HG03378 (cell line): ENCODE data around the gene ARFIP1.

ENCODE experiments used
- ATAC-seq: cut with Tn5 transposase; IDR thresholded peaks from one replicate; pipeline ENCODE4 v1.9.1; 2021; ENCODE audit warnings: mild to moderate bottlenecking, moderate library complexity; ENCODE audit not compliant: unreplicated experiment

Gene ARFIP1

DNA sequence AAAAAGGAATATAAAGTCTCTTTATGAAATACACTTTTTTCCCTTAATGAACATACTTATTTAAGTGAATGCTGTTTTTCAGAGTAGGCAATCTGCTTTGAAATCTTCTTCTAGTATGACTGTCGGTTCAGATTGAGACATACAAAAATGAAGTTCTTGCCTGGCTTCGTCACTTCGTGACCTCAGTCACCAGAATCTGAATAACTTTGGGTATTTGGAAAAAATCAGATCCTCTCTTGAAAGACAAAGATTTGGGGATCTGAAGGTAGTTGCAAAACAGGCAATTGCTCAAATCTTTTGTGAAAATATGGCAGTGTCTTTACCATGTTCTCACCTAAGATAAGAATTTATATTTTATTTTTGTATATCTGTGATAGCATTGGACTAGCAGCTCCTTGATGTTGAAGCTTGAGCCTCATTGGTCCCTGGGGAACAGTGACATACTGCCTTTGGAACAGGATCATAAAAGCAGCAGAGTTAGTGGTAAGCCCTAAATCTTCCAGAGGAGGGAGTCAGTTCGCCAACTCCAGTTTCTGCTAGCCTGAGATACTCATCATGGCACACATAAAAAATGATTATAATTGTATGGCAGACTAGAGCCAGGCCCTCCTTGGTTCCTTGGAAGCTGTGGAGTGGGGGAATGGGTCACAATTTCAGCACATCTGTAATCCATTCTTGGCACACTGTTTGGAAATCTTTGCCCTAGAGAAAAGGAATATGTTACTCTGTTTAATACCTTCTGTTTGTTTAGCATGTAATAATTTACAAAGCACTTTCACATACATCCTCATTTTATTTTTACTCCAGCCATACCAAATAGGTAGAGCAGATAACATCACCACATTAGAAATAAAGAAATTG lies 5.0 kb downstream of the ARFIP1 start:
- no peak for ATAC-seq

GRCh38 chr4:152785639-152786615 lies 6.2 kb downstream of the ARFIP1 start:
- ATAC-seq = no peak

- no peak for ATAC-seq
These were observed 6.9 kb downstream of the ARFIP1 start for GRCh38 chr4:152786627-152787026.

DNA sequence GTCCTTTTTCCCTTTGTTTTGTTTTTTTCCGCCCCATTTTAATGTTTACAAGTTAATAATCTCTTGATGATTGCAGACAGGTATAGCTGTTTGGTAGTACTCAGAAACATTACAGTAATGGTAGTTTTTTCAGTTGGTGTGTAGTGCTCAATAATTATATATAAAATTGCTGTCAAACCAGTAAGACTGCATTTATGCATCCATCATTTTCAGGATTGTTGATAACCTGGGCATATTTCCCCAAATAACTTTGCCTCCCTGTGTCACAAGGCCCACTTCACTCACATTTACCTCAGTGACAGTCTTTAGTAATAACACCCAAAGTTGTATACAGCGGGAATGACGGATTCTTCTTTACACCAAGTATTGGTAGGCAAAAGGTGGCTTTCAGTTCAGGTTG lies 16.1 kb downstream of the ARFIP1 start:
- ATAC-seq = no peak

- no peak for ATAC-seq
These were observed 23.8 kb downstream of the ARFIP1 start for GRCh38 chr4:152803541-152803940.

GRCh38 chr4:152805071-152805650 lies 25.4 kb downstream of the ARFIP1 start:
- no peak for ATAC-seq

DNA sequence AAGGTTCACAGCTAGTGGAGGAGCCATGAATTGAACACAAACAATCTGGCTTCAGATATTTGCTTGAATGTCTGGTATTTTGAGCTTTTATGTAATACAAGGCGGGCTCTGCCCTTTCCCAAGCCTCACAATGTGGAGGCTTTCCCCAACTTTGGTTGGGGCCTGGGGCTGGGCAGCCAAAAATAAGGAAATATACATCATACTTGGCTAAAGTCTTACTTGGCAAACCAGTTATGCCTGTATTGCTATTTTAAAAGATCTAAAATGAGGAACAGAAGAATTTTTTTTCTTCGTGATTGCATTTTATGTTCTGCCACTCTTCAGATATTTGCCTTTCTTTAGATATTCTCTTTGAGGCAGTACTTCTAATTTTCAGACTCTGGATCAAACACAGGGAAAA lies 26.1 kb downstream of the ARFIP1 start:
- no peak for ATAC-seq

DNA sequence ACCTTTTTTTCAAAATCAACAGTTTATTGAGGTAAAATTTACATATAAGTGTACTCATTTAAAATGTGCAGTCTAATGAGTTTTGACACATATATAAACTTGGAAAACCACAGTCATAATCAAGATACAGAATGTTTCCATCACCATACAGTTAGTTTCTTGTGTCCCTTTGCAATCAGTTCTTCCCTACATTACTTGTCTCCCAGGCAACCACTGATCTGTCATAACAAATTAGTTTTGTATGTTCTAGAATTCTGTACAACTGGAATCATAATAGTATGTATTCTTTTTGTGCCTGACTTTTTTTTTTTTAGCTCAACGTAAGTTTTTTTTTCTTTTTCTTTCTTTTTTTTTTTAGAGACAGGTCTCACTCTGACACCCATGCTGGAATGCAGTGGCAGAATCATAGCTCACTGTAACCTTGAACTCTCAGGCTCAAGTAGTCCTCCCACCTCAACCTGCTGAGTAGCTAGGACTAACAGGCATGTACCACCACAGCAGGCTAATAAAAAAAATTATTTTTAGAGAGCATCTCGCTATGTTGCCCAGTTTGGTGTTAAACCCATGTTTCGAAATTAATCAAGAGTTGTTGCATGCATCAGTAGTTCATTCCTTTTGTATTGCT lies 26.9 kb downstream of the ARFIP1 start:
- ATAC-seq = no peak

DNA sequence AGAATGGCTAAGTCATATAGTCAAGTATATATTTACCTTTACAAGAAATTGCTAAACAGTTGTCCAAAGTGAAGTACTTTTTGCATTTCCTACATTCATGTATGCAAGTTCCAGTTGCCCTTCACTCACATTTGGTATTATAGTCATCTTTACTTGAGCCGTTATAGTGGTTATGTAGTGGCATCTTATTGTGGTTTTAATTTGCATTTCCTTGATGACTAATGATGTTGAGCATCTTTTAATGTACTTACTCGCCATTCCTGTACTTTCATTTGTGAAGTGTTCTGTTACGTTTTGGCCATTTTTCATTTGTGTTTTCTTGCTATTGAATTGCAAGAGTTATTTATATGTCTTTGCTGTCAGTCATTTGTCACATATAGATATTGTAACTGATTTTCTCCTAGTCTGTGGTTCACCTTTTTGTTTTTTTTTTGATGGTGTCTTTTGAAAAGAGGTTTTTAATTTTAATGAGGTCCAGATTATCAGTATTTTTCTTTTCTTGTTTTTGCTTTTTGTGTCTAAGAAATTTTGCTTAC lies 27.6 kb downstream of the ARFIP1 start:
- peak; percentile 54 for ATAC-seq

GRCh38 chr4:152808670-152809069 lies 28.9 kb downstream of the ARFIP1 start:
- no peak for ATAC-seq

GRCh38 chr4:152810715-152811287 lies 31.0 kb downstream of the ARFIP1 start:
- no peak for ATAC-seq

DNA sequence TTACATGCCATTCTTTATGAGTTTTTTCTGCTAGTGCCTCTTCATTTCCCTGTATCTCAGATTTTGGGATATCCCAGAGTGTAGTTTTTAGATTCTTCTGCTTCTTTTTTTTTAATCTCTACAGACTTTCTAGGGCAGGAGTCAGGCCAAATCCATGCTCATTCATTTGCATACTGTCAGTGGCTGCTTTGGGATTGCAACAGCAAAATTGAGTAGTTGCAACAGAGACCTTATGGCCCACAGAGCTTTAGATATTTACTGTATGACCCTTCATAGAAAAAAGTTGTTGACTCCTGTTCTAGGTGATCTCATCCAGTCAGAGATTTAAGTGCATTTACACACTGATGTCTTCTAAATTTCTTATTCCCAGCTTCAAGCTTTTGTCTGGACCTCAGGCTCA lies 35.3 kb downstream of the ARFIP1 start:
- no peak for ATAC-seq

- ATAC-seq = no peak
These were observed 37.6 kb downstream of the ARFIP1 start for GRCh38 chr4:152817331-152817730.

DNA sequence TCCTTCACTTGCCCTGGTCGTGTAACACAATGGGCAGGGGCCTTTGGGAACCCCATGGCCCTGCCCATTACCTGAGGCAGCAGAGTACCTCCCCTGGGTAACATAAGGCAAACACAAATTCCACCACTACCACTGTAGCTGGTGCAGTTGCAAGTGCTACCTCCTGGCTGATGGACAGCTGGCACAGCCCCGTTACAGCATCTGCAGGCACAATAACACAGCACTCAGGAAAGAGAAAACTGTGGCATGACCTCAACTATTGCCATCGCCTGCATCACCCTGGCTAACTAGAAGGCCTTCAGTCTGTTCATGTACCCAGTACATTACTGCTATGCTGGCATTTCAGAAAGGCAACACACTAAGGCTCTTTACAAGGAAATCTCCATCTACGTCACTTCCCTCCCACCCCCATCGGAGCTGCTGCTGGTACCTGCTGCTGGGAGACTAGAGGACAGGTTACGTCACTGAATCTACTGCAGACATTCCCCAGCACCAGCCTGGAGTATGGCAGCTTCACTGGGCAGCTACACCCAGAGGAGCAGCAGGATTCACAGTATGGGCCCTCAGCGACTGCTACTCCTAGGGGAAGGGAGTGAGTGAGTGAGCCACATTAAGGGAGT lies 39.4 kb downstream of the ARFIP1 start:
- ATAC-seq = no peak

- ATAC-seq = no peak
These were observed 40.3 kb downstream of the ARFIP1 start for GRCh38 chr4:152820073-152820472.

DNA sequence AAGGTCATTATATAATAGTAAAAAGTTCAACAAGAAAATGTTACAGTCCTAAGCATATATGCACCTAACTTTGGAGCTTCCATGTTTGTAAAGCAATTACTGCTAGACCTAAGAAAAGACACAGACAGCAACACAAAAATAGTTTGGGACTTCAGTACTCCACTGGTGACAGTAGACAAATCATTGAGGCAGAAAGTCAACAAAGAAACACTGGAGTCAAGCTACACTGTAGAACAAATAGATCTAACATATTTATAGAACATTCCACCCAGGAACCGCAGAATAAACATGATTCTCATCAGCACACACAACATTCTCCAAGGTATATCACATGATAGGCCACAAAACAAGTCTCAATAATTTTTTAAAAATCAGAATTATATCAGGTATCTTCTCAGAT lies 42.6 kb downstream of the ARFIP1 start:
- no peak for ATAC-seq

- no peak for ATAC-seq
These were observed 44.8 kb downstream of the ARFIP1 start for GRCh38 chr4:152824561-152824960.

DNA sequence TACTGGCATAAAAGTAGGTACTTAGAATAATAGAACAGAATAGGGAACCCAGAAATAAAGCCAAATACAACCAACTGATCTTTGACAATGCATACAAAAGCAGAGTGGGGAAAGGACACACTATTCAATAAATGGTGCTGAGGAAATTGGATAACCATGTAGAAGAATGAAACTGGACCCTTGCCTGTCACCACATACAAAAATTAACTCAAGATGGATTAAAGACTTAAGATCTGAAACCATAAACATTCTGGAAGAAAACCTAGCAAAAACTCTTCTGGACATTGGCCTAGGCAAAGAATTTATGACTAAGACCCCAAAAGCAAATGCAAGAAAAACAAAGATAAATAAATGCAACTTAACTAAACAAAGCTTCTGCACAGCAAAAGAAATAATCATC lies 45.6 kb downstream of the ARFIP1 start:
- ATAC-seq = no peak

DNA sequence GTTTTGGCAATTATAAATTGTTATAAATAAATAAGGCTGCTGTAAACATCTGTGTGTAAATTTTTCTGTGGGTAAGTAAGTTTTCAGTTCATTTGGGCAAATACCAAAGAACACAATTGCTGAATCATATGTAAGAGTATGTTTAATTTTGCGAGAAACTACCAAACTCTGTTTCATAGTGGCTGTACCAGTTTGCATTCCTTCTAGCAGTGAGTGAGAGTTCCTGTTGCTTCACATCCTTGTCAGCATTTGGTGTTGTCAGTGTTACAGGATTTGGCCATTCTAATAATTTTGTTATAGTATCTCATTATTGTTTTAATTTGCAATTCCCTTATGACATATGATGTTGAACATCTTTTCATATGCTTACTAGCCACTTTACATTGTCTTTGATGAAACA lies 48.4 kb downstream of the ARFIP1 start:
- ATAC-seq = no peak

- ATAC-seq = no peak
These were observed 51.7 kb downstream of the ARFIP1 start for GRCh38 chr4:152831416-152831815.
